OCI-LY3 (cell line): ENCODE results near the gene RFX3.

Experiments
- EZH2phosphoT487 ChIP-seq: fragments of 200-600 bp; shearing (Covaris generic); IDR thresholded peaks from 2 replicates; pipeline ENCODE4 v1.6.1; 2018; ENCODE audit warnings: antibody characterized with exemption, mixed run types, low read depth
- TF ChIP-seq, protein P1 (sequence below): fragments of 200-600, 300-600 bp; sonication (generic); IDR thresholded peaks from 2 replicates; pipeline ENCODE4 v1.5.1; 2014; ENCODE audit warnings: antibody characterized with exemption, low read length, low read depth

DNA sequence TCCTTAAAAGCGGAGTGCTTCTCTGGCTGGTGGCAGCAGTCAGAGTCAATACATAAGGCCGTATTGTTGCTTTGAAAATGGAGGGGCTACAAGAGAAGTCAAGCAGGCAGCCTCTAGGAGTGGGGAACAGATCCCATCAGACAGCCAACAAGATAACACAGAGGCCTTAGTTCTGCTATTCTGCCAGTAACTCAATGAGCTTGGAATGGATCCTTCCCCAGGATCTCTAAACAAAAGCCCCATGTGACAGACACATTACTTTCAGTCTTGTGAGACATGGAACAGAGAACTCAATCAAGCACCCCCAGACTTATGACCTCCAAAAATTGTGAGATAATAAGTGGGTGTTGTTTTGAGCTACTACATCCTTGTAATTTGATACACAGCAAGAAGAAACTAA, 158.6 kb downstream of the RFX3 start:
- TF ChIP-seq, protein P1, sequence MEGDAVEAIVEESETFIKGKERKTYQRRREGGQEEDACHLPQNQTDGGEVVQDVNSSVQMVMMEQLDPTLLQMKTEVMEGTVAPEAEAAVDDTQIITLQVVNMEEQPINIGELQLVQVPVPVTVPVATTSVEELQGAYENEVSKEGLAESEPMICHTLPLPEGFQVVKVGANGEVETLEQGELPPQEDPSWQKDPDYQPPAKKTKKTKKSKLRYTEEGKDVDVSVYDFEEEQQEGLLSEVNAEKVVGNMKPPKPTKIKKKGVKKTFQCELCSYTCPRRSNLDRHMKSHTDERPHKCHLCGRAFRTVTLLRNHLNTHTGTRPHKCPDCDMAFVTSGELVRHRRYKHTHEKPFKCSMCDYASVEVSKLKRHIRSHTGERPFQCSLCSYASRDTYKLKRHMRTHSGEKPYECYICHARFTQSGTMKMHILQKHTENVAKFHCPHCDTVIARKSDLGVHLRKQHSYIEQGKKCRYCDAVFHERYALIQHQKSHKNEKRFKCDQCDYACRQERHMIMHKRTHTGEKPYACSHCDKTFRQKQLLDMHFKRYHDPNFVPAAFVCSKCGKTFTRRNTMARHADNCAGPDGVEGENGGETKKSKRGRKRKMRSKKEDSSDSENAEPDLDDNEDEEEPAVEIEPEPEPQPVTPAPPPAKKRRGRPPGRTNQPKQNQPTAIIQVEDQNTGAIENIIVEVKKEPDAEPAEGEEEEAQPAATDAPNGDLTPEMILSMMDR, result no peak
- no peak for TF ChIP-seq EZH2phosphoT487
